Vagina (tissue), 2 donors: ENCODE data around the gene FAM163A. TPM values are rescaled to one million over a fixed set of nuclear protein-coding genes. Genes with fewer than 3 reads are reported as not detected.

Source experiments
- DNase-seq, 2 donors: peaks; one replicate each; pipeline ENCODE4 v3.0.0-alpha.2; 2017; ENCODE audit errors: extremely low spot score in 2 of 2
- H3K27ac ChIP-seq: fragments of 200-600 bp; sonication (generic); one replicate; pipeline ENCODE4 v1.5.1; 2019
- H3K27me3 ChIP-seq: fragments of 200-600 bp; sonication (generic); one replicate; pipeline ENCODE4 v1.5.1; 2019
- H3K36me3 ChIP-seq, 2 donors: fragments of 200-600 bp; sonication (generic); one replicate each; pipeline ENCODE4 v1.5.1; 2017 to 2019
- H3K4me1 ChIP-seq: fragments of 200-600 bp; sonication (generic); one replicate; pipeline ENCODE4 v1.5.1; 2019
- H3K4me3 ChIP-seq, 2 donors: fragments of 200-600 bp; sonication (generic); 1 replicate in 1 of 2; 2 replicates in 1 of 2; pipeline ENCODE4 v1.5.1; 2016 to 2019
- H3K9me3 ChIP-seq: fragments of 200-600 bp; sonication (generic); one replicate; pipeline ENCODE4 v1.5.1; 2019
- CTCF ChIP-seq, 3 experiments: fragments of 450-650 bp in 2 of 3; fragments of 200-600 bp in 1 of 3; sonication (generic) in 1 of 3; IDR thresholded peaks; one replicate each; pipeline ENCODE4 v1.5.1; 2017 to 2019; ENCODE audit warnings: antibody characterized with exemption in 3 of 3, mild to moderate bottlenecking in 2 of 3, moderate library complexity in 2 of 3
- POLR2A ChIP-seq, 2 donors: fragments of 450-650 bp; IDR thresholded peaks; one replicate each; pipeline ENCODE4 v1.6.1; 2017; ENCODE audit warnings: antibody characterized with exemption in 2 of 2, mild to moderate bottlenecking in 2 of 2, moderate library complexity in 2 of 2
- POLR2AphosphoS5 ChIP-seq, 2 donors: sonication (generic); formaldehyde crosslinking; IDR thresholded peaks; one replicate each; pipeline ENCODE4 v1.9.0; 2017; ENCODE audit warnings: antibody characterized with exemption in 2 of 2, mild to moderate bottlenecking in 2 of 2, low read depth in 1 of 2; ENCODE audit not compliant: insufficient read depth in 1 of 2
- intact Hi-C: fragments of 100-400 bp; cut with DNase I; formaldehyde crosslinking; loops from one replicate; pipeline ENCODE4 v1.15.1; 2023
- total RNA-seq: library from RNA; depleted of rRNA; stranded (reverse); fragments of >200 nt; gene quantifications from one replicate; pipeline ENCODE4 v1.2.3, GENCODE V29; 2016

The FAM163A gene
- total RNA-seq, 1 donor from 2014 or later: 2.5 TPM

DNA sequence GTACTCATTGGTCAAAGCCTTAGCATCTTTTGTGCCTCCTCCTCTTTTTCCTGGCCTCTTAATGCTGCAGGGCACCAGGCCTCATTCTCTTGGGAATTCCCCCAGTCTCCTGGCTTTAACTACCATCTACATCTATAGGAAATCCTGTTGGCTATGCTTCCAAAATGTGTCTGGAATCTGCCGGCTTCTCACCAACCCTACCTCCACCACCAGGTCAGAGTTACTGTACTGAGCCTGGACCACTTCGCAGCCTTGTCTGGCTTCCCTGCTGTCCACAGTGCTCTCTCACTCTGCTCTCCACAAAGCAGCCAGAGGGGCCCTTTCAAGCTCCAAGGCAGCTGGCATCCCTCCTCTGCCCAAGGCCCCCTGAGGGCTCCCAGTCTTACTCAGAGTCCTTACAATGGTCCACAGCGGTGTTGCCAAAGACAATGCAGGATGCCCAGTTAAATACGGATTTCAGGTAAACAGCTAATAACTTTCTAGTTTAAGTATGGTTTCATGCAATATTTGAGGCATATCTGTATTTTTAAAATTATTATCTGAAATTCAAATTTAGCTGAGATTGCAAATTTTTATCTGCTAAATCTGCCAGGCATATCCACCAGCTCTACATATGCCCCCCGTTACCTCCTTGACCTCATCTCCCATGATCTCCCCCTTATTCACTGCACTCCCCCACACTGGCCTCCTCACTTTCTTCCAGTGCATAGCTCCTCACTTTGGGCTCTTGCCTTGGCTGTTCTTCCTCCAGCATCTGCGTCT lies 34.5 kb upstream of the FAM163A start:
- intact Hi-C loops: no loop called here
- H3K9me3 ChIP-seq: no peaks in the 10 kb centered on the region
- H3K36me3 ChIP-seq: no peaks in the 10 kb centered on the region
- H3K27me3 ChIP-seq: no peaks in the 10 kb centered on the region
- no peak overlapping the region for H3K4me3 ChIP-seq
- DNase-seq: no peak
- H3K4me1 ChIP-seq: no peaks in the 10 kb centered on the region
- no peak for TF ChIP-seq POLR2A (IDR thresholded peaks at IDR 0.05)
- no peak for TF ChIP-seq POLR2AphosphoS5 (IDR thresholded peaks at IDR 0.05; ENCODE audit: insufficient read depth in 1 of 2, low read depth in 1 of 2)
- no peak for TF ChIP-seq CTCF (IDR thresholded peaks at IDR 0.05)
- no peak overlapping the region for H3K27ac ChIP-seq

DNA sequence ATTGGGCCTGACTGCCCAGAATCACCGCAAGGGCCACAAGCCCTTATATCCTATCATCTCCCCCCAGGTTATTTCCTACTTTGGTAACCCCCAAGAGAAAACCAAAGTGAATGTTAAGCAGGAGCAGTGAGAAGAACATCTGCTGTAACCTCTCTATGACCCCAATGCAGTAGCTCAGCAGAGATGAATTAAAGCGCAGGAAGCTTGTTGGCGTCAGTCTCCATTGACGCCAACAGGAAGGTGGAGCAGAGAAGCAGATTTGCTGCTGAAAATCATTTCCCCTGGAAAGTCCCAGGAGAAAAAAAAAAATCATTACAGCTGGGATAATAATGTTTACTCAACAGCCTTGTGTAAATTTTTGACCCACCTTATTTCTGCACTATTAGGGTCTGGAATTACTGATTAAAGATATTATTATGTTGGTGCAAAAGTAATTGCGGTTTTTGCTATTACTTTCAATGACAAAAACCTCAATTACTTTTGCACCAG lies 33.2 kb upstream of the FAM163A start:
- Histone ChIP-seq H3K4me1 (no peaks in the 10 kb centered on the region), H3K4me3 (no peak overlapping the region), H3K27ac (no peak overlapping the region), H3K9me3 (peaks cover 5% of the 10 kb centered on the region), H3K36me3 (no peaks in the 10 kb centered on the region), H3K27me3 (no peaks in the 10 kb centered on the region)
- no peak for DNase-seq
- peak in 1 of 2 donors; percentile 66 for TF ChIP-seq POLR2AphosphoS5 (IDR thresholded peaks at IDR 0.05; ENCODE audit: insufficient read depth in 1 of 2, low read depth in 1 of 2)
- no peak for TF ChIP-seq POLR2A (IDR thresholded peaks at IDR 0.05)
- intact Hi-C loops: no loop called here

DNA sequence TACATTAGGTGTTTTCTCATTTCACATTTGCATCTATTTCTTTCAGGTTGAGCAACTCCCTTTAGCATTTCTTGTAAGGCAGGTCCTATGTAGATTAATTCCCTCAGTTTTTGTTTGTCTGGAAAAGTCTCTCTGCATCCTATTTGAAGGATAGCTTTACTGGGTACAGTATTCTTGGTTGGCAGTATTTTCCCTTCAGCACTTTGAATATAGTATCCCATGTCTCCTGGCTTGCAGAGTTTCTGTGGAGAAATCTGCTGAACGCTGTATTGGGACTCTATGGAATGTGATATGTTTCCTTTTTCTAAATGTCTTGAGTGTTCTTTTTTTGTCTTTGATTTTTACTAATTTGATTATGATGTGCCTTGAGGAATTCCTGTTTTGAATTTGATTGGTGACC lies 28.9 kb upstream of the FAM163A start:
- H3K4me1 ChIP-seq: no peaks in the 10 kb centered on the region
- no peak for DNase-seq
- H3K27ac ChIP-seq: no peak overlapping the region
- H3K36me3 ChIP-seq: no peaks in the 10 kb centered on the region
- intact Hi-C loops: no loop called here
- peaks cover 5% of the 10 kb centered on the region for H3K9me3 ChIP-seq
- H3K4me3 ChIP-seq: no peak overlapping the region
- no peaks in the 10 kb centered on the region for H3K27me3 ChIP-seq
- no peak for TF ChIP-seq POLR2A (IDR thresholded peaks at IDR 0.05)
- no peak for TF ChIP-seq POLR2AphosphoS5 (IDR thresholded peaks at IDR 0.05; ENCODE audit: insufficient read depth in 1 of 2, low read depth in 1 of 2)
- no peak for TF ChIP-seq CTCF (IDR thresholded peaks at IDR 0.05)

- Histone ChIP-seq H3K27ac (no peak overlapping the region), H3K36me3 (no peaks in the 10 kb centered on the region), H3K4me3 (no peak overlapping the region), H3K4me1 (no peaks in the 10 kb centered on the region), H3K9me3 (peaks cover 5% of the 10 kb centered on the region), H3K27me3 (no peaks in the 10 kb centered on the region)
- TF ChIP-seq POLR2A (IDR thresholded peaks at IDR 0.05) (no peak), CTCF (IDR thresholded peaks at IDR 0.05) (no peak), POLR2AphosphoS5 (IDR thresholded peaks at IDR 0.05; ENCODE audit: insufficient read depth in 1 of 2, low read depth in 1 of 2) (no peak)
- intact Hi-C loops: no loop called here
- DNase-seq: no peak
These were observed 28.5 kb upstream of the FAM163A start for GRCh38 chr1:179714623-179715022.

DNA sequence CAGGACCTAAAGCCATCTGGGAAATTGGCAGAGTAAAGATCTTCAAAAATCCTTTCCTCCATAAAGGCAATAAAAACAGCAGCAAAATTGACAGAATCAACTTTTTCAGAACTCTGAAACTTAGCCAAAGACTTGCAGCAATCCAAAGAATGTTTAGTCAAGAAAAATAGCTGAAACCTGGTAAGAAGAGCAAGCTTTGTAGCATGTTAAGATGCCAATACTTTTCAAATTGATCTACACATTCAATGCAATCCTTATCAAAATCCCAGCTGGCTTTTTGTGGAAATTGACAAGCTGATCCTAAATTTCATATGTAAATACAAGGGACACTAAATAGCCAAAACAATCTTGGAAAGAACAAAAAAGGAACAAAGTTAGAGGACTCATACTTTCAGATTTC lies 23.8 kb upstream of the FAM163A start:
- intact Hi-C loops: no loop called here
- DNase-seq: no peak
- H3K27ac ChIP-seq: no peak overlapping the region
- H3K4me3 ChIP-seq: no peak overlapping the region
- H3K4me1 ChIP-seq: no peaks in the 10 kb centered on the region
- no peaks in the 10 kb centered on the region for H3K36me3 ChIP-seq
- peaks cover 2% of the 10 kb centered on the region for H3K9me3 ChIP-seq
- no peak for TF ChIP-seq POLR2AphosphoS5 (IDR thresholded peaks at IDR 0.05; ENCODE audit: insufficient read depth in 1 of 2, low read depth in 1 of 2)
- no peak for TF ChIP-seq CTCF (IDR thresholded peaks at IDR 0.05)
- no peak for TF ChIP-seq POLR2A (IDR thresholded peaks at IDR 0.05)
- no peaks in the 10 kb centered on the region for H3K27me3 ChIP-seq
